Fibroblast of skin of scalp (primary cell): ENCODE results near the gene GPC6.

Experiments
- DNase-seq: peaks from one replicate; pipeline ENCODE4 v3.0.0-alpha.2; 2013

GPC6 gene

DNA sequence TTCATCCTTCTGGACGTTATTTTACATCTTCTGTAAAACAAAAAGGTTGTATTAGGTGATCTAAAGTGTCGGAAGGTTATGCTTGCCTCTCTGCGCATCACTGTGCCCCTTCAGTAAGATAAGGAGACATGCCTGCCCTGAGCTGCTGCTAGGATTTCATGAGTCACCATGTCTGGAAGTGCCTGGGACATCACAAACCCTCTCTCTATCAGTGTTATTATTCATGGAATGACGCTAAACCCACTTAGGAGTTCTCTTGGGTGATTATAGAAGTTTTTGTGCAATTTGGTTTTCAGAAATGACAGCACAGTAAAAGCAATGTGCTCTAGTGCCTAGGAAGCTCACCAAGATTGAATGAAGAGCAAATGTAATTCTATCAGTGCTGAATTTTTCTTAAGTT, 635.2 kb downstream of the GPC6 start:
- DNase-seq = peak; percentile 78

DNA sequence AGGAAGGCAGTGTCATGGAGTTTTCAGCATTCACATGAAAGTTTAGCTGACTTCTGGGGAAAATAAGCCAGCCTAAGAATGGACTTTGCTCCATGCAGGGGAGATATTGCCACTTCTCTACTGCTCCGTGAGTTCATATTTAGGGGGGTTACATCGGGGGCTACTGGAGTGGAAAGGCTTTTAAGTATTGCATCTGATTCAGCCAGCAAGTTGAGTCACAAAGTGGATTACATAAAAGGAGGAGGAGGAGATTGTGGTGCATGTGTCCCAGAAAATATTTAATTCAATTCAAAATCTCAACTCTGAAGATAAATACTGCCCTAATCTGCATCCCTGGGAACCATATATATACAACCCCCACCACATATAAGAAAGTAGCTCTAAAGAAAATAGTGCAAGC, 635.7 kb downstream of the GPC6 start:
- DNase-seq = peak; percentile 23

DNA sequence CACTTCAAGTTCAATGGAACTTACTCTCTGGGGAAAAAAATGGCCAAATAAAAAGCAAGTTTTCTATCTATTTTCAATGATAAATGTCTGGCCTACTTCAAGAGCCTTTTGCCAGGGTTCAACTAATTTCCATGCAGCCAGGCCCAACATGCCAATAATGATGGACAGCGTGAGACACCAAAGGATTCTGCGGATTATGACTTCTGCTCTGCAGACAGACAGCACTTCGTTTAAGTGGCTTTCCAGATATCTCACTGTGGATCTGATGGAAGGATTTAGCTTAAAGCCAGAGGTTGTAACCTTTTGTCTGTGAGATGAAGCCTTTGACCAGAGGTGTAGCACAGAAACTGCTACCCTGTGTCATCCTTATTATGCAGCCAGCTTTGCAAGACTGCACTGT, 638.6 kb downstream of the GPC6 start:
- DNase-seq = no peak

DNA sequence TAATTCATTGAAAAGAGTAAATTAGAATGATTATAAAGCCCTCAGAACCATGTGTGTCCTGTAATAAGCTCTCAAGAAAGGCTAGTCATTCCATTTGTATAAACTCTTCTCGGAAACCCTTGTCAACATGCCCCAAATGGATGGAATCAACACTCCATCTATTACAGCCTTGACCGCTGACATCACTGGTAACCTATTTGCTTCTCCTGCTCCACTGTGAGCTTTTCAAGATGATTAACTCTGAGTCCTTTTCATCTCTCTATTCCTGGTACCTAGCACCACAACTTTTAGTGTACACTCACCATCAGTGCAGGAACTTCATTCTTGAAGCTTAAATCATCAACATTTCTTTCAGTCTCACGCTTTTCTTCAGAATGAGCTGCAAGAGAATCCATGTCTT, 640.9 kb downstream of the GPC6 start:
- no peak for DNase-seq

DNA sequence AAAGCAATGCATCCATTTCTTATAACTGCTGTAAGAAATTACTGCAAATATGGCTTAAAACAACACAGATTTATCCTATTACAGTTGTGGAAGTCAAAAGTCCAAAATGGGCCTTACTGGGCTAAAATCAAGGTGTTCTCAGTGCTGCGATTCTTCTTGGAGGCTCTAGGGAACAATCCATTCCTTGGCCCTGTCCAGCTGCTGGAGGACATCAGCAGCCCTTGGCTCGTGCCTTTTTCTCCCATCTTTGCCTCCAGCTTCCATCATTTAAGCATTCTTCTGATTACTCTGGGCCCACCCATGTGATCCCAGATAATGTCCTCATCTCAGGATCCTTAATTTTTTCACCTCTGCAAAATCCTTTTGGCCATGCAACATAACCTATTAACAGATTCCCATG, 645.8 kb downstream of the GPC6 start:
- no peak for DNase-seq

DNA sequence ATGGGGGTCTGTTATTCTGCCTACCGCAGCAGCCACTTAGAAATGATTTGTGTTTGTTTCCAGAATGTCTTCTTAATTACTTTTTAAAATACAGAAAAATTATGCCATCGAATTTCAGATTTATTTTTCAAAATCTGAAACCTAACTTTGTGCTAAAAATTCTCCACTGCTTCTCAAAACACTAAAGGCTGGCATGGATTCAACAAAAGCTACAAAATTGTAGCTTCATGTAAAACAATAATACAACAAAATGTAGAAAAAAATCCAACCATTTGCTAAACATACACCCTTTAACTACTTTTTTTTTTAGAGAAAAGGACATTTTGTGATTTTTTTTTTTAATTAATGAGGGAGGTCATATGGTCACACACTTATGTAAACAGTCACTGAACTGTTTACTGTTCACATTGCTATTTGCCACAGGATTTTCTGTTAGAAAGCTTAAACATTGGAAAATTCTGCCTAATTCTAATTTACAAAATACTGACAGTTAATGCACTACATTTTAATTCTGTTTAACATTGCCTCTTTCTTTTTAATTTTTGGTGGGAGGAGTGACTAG, 646.3 kb downstream of the GPC6 start:
- no peak for DNase-seq

- DNase-seq = peak; percentile 65
These were observed 648.9 kb downstream of the GPC6 start for GRCh38 chr13:93875547-93875946.

GRCh38 chr13:93876236-93876635, 649.6 kb downstream of the GPC6 start:
- DNase-seq = no peak

GRCh38 chr13:93878675-93879074, 652.1 kb downstream of the GPC6 start:
- no peak for DNase-seq

DNA sequence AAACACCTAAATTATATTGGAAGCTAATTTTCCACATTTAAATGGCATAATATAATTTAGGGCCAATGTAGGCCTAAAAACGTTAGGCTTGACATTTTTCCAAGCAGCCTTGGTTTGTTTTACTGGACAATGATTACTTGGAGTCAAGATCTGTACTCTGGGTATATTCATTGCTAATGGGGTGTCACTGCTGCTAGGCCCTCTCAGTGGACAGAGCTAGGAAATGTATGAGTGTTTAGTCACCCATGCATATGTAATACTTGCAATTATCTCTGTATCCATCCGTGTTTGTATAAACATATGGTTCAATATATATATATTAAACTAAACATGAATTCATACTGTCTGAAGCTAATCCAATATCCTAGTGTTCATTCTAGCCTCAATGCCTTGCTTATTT, 654.8 kb downstream of the GPC6 start:
- no peak for DNase-seq

- DNase-seq = peak; percentile 43
These were observed 655.6 kb downstream of the GPC6 start for GRCh38 chr13:93882086-93882651.

DNA sequence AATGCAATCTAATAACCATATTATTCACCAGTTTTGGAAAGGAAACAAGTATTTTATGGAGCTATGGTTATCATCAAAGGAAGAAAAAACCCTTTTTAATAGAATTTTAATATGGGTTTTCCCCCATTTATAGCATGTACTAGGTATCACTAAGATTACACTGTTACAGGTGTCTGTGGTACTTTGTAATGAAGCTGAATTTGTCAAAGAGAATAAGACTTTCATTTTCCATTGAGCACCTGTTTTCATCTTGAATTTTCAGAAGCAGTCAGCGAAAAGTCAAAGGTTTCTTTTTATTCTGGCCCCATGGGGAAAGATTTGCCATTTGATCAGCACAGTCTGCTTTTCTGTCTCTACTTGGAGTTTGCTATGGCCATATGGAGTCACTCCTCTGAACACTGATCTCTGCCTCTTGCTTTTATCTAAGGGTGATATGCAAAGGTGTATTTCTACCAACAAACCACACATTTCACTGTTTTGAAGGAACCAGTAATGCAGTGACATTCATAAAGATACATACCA, 662.9 kb downstream of the GPC6 start:
- no peak for DNase-seq

DNA sequence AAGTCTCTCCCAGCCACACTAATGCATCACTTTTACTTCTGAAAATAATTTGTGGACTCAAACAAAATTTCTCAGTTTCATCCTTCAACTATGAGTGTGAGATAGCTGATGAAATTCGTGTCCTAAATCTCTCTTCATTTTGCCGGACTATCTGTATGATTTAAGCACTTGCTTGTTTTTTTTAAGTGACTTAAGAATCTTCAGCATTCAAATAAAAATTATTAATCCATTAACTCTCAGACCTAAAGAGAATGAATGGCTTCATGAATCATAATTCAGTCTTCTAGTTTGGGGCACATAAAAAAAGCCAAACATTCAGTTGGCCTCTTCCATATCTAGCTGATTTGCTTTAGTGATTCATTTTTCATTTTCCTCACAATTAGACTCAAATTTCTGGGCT, 673.4 kb downstream of the GPC6 start:
- peak; percentile 64 for DNase-seq

DNA sequence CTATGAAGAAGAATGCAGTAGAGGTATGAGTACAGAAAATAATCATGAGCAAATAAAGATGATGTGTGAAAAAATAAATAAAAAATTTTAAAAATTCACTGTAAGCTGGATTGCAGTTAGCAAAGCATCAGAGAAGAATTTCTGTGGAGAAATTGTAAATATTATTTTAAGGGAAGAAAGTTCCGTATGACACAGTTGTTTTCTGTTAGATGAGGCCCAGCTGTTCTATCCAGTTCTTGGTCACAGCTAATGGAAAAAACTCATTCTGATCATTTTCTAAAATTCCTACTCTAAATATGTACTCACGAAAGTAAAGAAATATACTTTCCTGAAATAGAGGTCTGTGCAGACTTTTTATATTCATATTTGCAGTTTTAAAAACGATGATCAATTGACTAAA, 674.1 kb downstream of the GPC6 start:
- peak; percentile 60 for DNase-seq

- no peak for DNase-seq
These were observed 677.3 kb downstream of the GPC6 start for GRCh38 chr13:93903909-93904308.

DNA sequence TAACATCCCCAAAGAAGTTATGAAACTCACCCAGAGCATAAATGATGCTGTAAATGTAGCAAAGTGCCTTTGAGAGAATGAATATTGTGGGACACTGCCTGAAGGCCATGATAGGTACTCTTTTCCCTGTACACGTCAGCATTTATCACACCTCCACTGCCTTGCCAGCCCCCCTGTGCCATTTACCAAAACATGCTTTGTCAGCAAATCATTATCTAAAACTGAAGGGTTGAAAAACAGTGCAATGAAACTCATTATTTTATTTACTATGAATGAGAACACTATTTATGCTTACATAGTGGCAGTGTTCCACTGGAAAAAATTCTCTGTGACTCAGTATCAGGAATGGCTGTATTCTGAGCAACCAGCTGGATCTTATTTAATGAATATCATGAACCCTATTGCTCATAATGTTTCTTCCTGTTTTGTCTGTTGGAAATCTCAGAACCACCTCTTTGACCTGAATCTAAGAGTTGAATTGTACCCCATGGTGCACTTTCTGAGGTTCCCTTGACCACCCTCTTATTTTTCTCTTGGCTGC, 688.7 kb downstream of the GPC6 start:
- peak; percentile 60 for DNase-seq

GRCh38 chr13:93922063-93922855, 695.7 kb downstream of the GPC6 start:
- DNase-seq = no peak

GRCh38 chr13:93925990-93926389, 699.4 kb downstream of the GPC6 start:
- DNase-seq = no peak

GRCh38 chr13:93926425-93926824, 699.8 kb downstream of the GPC6 start:
- DNase-seq = peak; percentile 13

GRCh38 chr13:93927431-93927830, 700.8 kb downstream of the GPC6 start:
- DNase-seq = peak; percentile 30

DNA sequence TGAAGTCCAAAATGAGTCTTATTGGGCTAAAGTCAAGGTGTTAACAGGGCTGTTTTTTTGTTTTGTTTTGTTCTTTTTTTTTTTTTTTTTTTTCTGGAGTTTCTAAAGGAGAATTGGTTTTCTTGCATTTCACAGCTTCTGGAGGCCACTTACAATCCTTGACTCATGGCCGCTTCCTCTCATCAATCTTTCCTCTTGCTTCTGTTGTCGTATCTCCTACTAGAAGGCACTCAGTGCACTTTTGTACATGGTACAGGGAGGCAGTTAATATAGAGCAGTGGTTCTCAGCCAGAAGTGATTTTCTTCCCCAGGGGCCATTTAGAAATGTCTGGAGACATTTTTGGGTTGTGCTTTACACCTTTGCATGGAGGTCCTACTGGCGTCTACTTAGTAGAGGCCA, 706.3 kb downstream of the GPC6 start:
- DNase-seq = no peak

- no peak for DNase-seq
These were observed 710.3 kb downstream of the GPC6 start for GRCh38 chr13:93936901-93937300.

DNA sequence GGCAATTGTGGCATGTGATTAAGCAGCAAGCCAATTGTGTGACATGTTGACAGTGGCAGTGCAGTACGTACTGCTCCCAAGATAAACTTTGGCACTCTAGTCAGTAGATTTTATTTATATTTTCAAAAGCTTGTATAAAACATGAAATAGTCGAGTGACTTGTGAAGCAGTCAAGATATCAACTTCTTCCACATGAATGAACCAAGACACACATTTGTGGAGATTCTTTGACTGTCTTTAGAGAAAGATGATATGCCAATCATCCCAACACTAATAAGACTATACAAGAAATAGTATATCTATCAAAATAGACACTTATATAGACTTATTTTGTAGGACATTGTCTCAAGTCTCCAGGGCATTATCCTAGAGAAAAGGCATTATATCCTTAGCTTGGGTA, 714.8 kb downstream of the GPC6 start:
- no peak for DNase-seq

DNA sequence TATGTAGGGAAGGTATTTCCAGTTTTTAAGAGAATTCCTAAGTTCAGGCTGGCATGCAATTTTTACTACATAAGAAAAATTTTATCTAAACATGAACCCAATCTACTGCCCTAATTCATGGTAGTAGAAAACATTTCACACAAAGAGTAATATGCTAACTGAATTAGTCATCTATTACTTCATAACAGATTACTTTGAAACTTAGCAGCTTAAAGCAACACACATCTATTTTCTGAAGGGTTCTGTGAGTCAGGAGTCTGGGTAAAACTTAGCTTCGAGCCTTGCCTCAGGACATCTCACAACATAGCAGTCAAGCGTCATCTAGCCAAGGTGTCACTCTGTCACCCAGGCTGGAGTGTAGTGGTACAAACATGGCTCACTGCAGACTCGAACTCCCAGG, 715.4 kb downstream of the GPC6 start:
- no peak for DNase-seq
